ENCODE measurements around the gene TSBP1. TPM values are rescaled to one million over a fixed set of nuclear protein-coding genes. Genes with fewer than 3 reads are reported as not detected.

TSBP1 gene, protein sequence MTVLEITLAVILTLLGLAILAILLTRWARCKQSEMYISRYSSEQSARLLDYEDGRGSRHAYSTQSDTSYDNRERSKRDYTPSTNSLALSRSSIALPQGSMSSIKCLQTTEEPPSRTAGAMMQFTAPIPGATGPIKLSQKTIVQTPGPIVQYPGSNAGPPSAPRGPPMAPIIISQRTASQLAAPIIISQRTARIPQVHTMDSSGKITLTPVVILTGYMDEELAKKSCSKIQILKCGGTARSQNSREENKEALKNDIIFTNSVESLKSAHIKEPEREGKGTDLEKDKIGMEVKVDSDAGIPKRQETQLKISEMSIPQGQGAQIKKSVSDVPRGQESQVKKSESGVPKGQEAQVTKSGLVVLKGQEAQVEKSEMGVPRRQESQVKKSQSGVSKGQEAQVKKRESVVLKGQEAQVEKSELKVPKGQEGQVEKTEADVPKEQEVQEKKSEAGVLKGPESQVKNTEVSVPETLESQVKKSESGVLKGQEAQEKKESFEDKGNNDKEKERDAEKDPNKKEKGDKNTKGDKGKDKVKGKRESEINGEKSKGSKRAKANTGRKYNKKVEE
- total RNA-seq (2014; rRNA removed; shearing (Covaris generic)) = not detected in 2 replicates
- polyA plus RNA-seq (2015; cell fraction: cytosol; rRNA removed) = not detected in 2 replicates
- not detected in 2 replicates for polyA plus RNA-seq (2015; cell fraction: nucleus; rRNA removed)

GRCh38 chr6:32371803-32372202 lies at the start of gene TSBP1:
TSS of gene TSBP1 (minus strand) at chr6:32371903. CDS start at chr6:32371706, 197 bp downstream.
- no peak for DNase-seq (ENCODE audit: low read depth)

GRCh38 chr6:32416036-32416435 lies 44.3 kb upstream of the TSBP1 start:
- DNase-seq (ENCODE audit: low read depth) = peak; percentile 11

DNA sequence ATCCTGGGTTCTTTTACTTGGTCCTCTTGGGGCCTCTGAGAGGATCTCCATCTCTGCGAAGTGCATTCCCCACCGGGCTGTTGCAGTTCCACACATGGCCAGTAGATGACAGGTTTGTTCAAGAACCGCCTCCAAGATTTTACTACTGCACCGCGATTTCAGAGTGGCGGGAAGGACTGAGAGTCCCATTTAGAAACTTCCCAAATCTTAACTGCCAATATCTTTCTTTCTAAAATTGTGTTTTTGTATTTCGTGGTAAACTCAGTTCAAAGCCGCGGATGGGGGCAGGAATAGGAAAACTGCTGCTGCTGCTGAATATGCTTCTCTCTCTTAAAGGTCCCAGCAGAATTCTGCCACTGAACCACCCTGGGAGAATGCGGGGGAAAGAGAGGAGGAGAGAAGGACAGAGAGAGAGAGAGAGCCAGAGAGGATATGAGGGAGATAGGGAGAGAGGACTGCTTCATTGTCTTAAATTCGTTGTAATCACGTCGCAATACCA lies 43.9 kb upstream of the TSBP1 start:
- peak; percentile 51 for DNase-seq (ENCODE audit: low read depth)

- DNase-seq (ENCODE audit: low read depth) = peak; percentile 55
Observed at GRCh38 chr6:32413427-32414047, 41.8 kb upstream of the TSBP1 start.

DNA sequence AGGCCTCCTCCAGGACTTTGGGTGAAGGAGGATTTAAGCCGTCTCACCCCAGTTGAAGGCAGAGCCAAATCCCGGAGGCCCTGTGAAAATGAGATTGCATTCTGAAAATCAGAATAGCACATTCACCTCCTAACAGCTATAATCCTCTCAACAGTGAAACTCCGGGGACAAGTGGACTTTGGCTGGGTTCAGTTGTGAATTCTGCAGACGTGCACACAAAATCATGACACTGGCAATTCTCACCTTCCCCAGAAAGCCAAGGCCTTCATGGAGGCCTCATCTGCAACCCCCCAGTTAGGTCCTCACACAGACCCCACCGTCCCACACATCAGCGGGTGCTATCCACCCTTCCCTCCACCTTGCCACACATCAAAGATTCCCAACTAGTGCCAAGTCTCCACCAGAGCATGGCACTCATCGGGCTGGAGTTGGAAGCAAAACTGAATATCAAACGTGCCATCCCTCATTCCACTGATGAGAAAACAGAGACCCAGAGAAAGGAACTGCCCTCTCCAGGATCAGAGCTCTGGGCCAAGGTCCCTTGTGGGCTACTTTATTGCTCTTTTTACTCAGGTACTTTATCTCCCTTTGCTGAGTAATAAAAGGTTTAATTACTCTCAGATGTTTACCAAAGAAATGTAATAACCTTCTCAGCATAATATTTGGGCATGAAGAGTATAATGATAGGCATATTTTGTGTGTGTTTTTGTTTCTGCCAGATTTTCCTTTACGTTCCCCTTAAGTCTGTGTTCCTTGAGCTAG lies 40.0 kb upstream of the TSBP1 start:
- DNase-seq (ENCODE audit: low read depth) = no peak

- no peak for DNase-seq (ENCODE audit: low read depth)
Observed at GRCh38 chr6:32410906-32411305, 39.2 kb upstream of the TSBP1 start.

GRCh38 chr6:32406857-32407256 lies 35.2 kb upstream of the TSBP1 start, which contains the start of gene BTNL2:
TSS of gene BTNL2 (minus strand) at chr6:32407181. CDS start at chr6:32407123, 58 bp downstream.
- no peak for DNase-seq (ENCODE audit: low read depth)

- DNase-seq (ENCODE audit: low read depth) = no peak
Observed at GRCh38 chr6:32406197-32406596, 34.5 kb upstream of the TSBP1 start.

- no peak for DNase-seq (ENCODE audit: low read depth)
Observed at GRCh38 chr6:32405656-32406055, 34.0 kb upstream of the TSBP1 start.

DNA sequence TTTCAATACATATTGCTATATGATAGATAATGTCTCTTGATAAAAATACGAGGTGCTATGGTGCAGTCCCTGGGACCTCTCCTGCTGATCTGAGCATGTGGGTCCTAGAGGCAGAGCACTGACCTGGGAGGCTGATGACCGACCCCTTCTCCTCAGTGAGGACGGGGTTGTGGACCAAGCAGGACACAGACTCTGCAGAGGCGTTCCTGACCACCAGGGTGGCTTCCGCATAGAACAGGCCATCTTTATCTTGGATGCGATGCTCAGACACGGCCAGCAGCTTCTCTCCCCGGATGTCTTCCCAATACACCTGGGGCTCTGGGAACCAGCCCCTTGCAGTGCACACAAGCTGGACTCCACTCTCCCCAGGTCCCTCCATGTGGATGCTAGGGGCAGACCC lies 31.1 kb upstream of the TSBP1 start:
- no peak for DNase-seq (ENCODE audit: low read depth)

- no peak for DNase-seq (ENCODE audit: low read depth)
Observed at GRCh38 chr6:32401284-32401963, 29.7 kb upstream of the TSBP1 start.

- no peak for DNase-seq (ENCODE audit: low read depth)
Observed at GRCh38 chr6:32397252-32397920, 25.7 kb upstream of the TSBP1 start.

DNA sequence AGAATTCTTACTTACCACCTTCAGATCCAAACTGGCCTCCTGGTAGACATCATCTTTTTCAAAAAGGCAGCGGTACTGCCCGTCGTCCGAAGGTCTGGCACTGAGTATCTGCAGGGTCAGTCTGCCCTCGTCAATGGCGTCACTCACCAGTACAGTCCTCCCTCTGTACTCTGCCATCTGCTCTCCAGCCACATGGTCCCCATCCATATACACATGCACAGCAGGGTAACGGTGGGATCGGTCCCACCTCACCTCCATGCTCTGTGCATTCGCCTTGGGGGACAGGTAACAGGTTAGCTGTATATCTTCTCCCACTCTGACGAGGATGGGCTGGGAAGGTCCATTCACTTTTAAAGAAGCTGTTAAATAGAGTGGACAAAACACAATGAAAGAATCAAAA lies 24.3 kb upstream of the TSBP1 start:
- no peak for DNase-seq (ENCODE audit: low read depth)

DNA sequence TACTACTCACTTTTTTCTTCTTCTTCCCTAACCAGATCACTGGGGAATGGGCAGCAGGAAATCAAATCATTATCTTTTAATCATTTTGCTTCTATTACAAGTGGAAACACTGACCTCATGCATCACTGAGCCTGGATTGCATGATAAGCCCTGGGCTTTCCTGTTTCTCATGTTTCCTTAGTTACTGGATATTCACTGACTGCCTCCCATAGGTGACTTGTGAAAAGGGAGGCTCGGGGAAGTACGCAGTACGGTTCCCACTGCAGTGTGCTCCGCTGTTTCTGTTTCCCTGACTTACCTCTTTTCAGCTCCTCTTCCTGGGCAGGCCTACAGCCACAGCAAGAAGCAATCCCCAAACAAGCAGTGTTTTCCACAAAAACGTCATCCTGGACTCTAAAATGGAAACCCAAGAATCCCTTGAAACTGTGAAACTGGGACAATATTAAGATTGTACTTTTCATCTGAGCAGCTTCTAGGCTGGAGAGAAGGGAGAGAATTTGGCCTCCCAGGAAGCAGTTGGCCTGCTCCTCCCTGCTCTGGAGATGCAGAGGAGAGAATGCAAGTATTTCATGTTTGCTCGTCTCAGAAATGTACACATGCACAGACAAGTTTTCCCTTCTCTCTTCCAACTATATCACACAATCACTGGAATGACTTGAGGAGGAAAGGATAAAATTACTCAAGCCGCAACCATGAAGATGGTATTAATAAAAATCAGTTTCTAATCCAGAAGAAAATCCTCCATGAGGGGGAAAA lies 22.1 kb upstream of the TSBP1 start:
- peak; percentile 37 for DNase-seq (ENCODE audit: low read depth)

GRCh38 chr6:32391505-32391904 lies 19.8 kb upstream of the TSBP1 start:
- DNase-seq (ENCODE audit: low read depth) = no peak

- no peak for DNase-seq (ENCODE audit: low read depth)
Observed at GRCh38 chr6:32387589-32388340, 16.1 kb upstream of the TSBP1 start.

DNA sequence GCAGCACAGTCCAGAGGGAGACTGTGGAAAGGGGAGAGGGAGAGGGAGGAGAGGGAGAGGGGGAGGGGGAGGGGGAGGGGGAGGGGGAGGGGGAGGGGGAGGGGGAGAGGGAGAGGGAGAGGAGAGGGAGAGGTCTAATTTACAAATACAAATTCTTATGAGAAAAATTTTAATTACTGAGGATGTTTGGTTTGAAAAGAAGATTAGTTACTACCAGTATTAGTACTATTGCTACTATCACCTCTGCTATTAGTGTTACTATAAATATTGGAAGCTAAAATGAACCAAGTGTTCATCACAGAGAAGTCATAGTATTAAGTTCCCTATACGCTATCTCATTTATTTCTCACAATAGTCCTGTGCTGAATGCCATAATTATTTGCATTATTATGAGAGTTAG lies 14.3 kb upstream of the TSBP1 start:
- no peak for DNase-seq (ENCODE audit: low read depth)

- no peak for DNase-seq (ENCODE audit: low read depth)
Observed at GRCh38 chr6:32382757-32383420, 11.2 kb upstream of the TSBP1 start.

All from HT1080 (cell line).